ENCODE data around the gene ASCL2.
A peak's percentile ranks its signal among the peaks of the same experiment; 100 is the strongest.

The ASCL2 gene

DNA sequence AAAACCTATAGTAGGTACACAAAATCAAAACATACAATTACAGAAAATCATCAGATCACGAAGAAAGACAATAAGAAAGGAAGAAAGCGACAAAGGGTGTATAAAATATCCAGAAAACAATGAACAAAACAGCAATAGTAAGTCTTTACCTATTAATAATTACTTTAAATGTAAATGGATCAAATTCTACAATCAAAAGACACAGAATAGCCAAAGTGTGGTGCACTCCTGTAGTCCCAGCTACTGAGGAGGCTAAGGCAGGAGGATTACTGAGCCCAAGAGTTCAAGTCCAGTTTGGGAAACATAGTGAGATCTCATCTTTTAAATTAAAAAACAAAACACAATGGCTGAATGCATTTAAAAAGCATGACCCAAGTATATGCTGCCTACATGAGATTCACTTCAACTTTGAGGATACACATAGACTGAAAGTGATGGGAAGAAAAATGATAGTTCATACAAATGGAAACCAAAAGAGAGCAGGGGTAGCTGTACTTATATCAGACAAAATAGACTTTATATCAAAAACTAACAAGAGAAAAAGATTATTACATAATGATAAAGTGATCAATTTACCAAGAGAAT is 40.6 kb downstream of the ASCL2 start:
- TF ChIP-seq, protein P1, sequence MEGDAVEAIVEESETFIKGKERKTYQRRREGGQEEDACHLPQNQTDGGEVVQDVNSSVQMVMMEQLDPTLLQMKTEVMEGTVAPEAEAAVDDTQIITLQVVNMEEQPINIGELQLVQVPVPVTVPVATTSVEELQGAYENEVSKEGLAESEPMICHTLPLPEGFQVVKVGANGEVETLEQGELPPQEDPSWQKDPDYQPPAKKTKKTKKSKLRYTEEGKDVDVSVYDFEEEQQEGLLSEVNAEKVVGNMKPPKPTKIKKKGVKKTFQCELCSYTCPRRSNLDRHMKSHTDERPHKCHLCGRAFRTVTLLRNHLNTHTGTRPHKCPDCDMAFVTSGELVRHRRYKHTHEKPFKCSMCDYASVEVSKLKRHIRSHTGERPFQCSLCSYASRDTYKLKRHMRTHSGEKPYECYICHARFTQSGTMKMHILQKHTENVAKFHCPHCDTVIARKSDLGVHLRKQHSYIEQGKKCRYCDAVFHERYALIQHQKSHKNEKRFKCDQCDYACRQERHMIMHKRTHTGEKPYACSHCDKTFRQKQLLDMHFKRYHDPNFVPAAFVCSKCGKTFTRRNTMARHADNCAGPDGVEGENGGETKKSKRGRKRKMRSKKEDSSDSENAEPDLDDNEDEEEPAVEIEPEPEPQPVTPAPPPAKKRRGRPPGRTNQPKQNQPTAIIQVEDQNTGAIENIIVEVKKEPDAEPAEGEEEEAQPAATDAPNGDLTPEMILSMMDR (conservative IDR thresholded peaks at IDR 0.05; ENCODE audit: low read length): no peak
- no peak overlapping the region for H3K4me3 ChIP-seq (ENCODE audit: low read length)
- no peak for DNase-seq (ENCODE audit: low read depth)

DNA sequence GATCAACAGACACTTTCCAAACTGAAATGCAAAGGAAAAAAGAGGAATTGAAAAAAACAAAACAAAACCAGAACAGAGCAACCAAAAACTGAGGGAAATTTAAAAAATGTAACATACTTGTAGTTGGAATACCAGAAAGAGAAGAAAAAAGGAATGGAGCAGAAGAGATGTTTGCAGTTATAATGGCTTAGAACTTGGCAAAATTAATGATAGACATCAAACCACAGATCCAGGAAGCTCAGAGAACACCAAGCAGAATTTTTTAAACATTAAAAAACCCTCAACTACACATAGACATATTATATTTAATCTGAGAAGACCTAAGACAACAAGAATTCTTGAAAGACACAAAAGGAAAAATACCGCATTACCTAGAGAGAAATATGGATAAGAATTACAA is 46.1 kb downstream of the ASCL2 start:
- DNase-seq (ENCODE audit: low read depth): no peak
- TF ChIP-seq, protein P1 (conservative IDR thresholded peaks at IDR 0.05; ENCODE audit: low read length): no peak
- no peak overlapping the region for H3K4me3 ChIP-seq (ENCODE audit: low read length)

DNA sequence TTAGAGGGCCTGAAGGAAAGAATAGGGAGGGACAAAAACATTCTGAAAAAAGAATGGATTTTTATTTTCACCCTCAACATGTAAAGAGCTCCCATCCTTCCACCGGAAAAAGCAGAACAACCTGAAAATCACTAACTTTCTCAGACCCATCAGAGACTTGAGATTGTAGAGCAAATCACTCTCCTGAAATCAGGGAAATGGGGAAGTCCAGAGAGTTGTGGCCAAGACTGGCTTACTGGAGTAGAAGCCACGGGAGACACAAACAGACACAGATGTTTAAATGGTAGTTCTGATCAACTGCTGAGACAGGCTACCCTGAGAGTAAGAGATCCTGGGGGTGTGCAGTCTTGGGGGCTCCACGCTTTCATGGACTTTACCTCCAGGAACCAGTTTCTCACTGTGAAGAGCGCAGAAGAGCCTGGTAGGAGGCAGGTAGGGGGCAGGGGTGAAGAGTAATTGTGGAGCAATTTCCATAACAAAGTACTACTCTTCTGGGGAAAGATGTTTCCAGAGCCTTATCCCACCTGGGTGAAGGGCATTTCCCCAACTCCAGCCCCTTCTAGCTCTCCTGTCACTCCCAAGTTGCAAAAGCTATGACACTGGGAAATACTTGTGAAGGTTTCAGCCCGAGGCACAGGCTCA is 47.1 kb downstream of the ASCL2 start:
- DNase-seq (ENCODE audit: low read depth): no peak
- no peak overlapping the region for H3K4me3 ChIP-seq (ENCODE audit: low read length)
- TF ChIP-seq, protein P1 (conservative IDR thresholded peaks at IDR 0.05; ENCODE audit: low read length): no peak

DNA sequence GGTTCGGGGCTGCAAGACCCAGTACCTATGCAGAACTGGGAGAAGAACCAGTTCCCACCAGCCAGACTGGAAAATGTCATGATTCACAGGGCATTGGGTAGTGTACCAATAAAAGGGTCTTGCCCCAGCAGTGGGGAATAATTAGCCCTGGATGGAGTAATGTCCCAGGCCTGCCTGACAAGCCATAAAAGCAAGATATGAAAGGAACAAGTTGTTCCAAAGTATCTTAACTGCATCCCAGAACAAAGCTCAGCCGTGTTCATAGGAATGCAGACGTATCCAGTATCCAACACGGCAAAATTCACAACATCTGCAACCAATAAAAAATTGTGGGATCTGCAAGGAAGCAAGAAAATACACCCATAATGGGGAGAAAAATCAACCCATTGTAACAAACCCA is 47.9 kb downstream of the ASCL2 start:
- no peak overlapping the region for H3K4me3 ChIP-seq (ENCODE audit: low read length)
- DNase-seq (ENCODE audit: low read depth): peak; percentile 1
- TF ChIP-seq, protein P1 (conservative IDR thresholded peaks at IDR 0.05; ENCODE audit: low read length): no peak

GRCh38 chr11:2221591-2221990 is 48.8 kb downstream of the ASCL2 start:
- H3K4me3 ChIP-seq (ENCODE audit: low read length): no peak overlapping the region
- TF ChIP-seq, protein P1 (conservative IDR thresholded peaks at IDR 0.05; ENCODE audit: low read length): no peak

DNA sequence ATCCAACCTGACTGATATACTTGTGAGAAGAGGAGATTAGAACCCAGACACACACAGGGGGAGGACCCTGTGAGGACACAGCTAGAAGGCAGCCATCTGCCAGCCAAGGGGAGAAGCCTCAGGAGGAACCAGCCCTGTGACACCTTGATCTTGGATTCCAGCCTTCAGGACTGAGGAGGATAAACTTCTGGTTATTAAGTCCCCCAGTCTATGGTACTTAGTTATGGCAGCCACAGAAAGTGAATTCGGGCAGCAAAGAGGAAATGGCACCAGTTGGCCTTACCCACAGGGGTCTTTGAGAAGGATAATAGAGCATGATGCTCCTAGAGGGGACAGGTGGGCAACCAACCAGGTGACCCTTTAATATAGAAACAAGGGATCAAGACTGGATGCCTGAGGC is 49.4 kb downstream of the ASCL2 start:
- no peak for DNase-seq (ENCODE audit: low read depth)
- TF ChIP-seq, protein P1 (conservative IDR thresholded peaks at IDR 0.05; ENCODE audit: low read length): no peak
- no peak overlapping the region for H3K4me3 ChIP-seq (ENCODE audit: low read length)

More at GRCh38 chr11:2221591-2221990, 48.8 kb downstream of the ASCL2 start:
- no peak for DNase-seq (ENCODE audit: low read depth)

GRCh38 chr11:2220173-2220771 is 50.1 kb downstream of the ASCL2 start:
- DNase-seq (ENCODE audit: low read depth): no peak
- H3K4me3 ChIP-seq (ENCODE audit: low read length): no peak overlapping the region
- TF ChIP-seq, protein P1 (conservative IDR thresholded peaks at IDR 0.05; ENCODE audit: low read length): no peak

Data from AG10803 (cell line).